ENCODE measurements around the gene ANXA6.

Gene ANXA6

GRCh38 chr5:151137067-151137825 lies 20.3 kb downstream of the ANXA6 start:
- TF ChIP-seq GATA2 (IDR thresholded peaks at IDR 0.05; ENCODE audit: low read depth, low read length) (no peak), GATA3 (IDR thresholded peaks at IDR 0.05; ENCODE audit: low read depth, low read length) (no peak)

GRCh38 chr5:151134228-151134627 lies 23.4 kb downstream of the ANXA6 start:
- TF ChIP-seq GATA3 (IDR thresholded peaks at IDR 0.05; ENCODE audit: low read depth, low read length) = no peak
- no peak for TF ChIP-seq GATA2 (IDR thresholded peaks at IDR 0.05; ENCODE audit: low read depth, low read length)

- no peak for TF ChIP-seq GATA3 (IDR thresholded peaks at IDR 0.05; ENCODE audit: low read depth, low read length)
- no peak for TF ChIP-seq GATA2 (IDR thresholded peaks at IDR 0.05; ENCODE audit: low read depth, low read length)
Observed at GRCh38 chr5:151132963-151133362, 24.6 kb downstream of the ANXA6 start.

- no peak for TF ChIP-seq GATA2 (IDR thresholded peaks at IDR 0.05; ENCODE audit: low read depth, low read length)
- no peak for TF ChIP-seq GATA3 (IDR thresholded peaks at IDR 0.05; ENCODE audit: low read depth, low read length)
Observed at GRCh38 chr5:151130922-151131891, 26.4 kb downstream of the ANXA6 start.

GRCh38 chr5:151130235-151130921 lies 27.2 kb downstream of the ANXA6 start:
- no peak for TF ChIP-seq GATA2 (IDR thresholded peaks at IDR 0.05; ENCODE audit: low read depth, low read length)
- TF ChIP-seq GATA3 (IDR thresholded peaks at IDR 0.05; ENCODE audit: low read depth, low read length) = no peak

GRCh38 chr5:151128817-151129216 lies 28.8 kb downstream of the ANXA6 start:
- TF ChIP-seq GATA3 (IDR thresholded peaks at IDR 0.05; ENCODE audit: low read depth, low read length) (no peak), GATA2 (IDR thresholded peaks at IDR 0.05; ENCODE audit: low read depth, low read length) (no peak)

- no peak for TF ChIP-seq GATA2 (IDR thresholded peaks at IDR 0.05; ENCODE audit: low read depth, low read length)
- TF ChIP-seq GATA3 (IDR thresholded peaks at IDR 0.05; ENCODE audit: low read depth, low read length) = no peak
Observed at GRCh38 chr5:151127926-151128325, 29.7 kb downstream of the ANXA6 start.

- TF ChIP-seq GATA3 (IDR thresholded peaks at IDR 0.05; ENCODE audit: low read depth, low read length) = no peak
Observed at GRCh38 chr5:151126199-151126645, 31.4 kb downstream of the ANXA6 start.

GRCh38 chr5:151125421-151125820 lies 32.2 kb downstream of the ANXA6 start:
- TF ChIP-seq GATA2 (IDR thresholded peaks at IDR 0.05; ENCODE audit: low read depth, low read length) (no peak), GATA3 (IDR thresholded peaks at IDR 0.05; ENCODE audit: low read depth, low read length) (no peak)

GRCh38 chr5:151123897-151124751 lies 33.5 kb downstream of the ANXA6 start:
- TF ChIP-seq GATA3 (IDR thresholded peaks at IDR 0.05; ENCODE audit: low read depth, low read length) (no peak), GATA2 (IDR thresholded peaks at IDR 0.05; ENCODE audit: low read depth, low read length) (no peak)

- TF ChIP-seq GATA2 (IDR thresholded peaks at IDR 0.05; ENCODE audit: low read depth, low read length) = no peak
- no peak for TF ChIP-seq GATA3 (IDR thresholded peaks at IDR 0.05; ENCODE audit: low read depth, low read length)
Observed at GRCh38 chr5:151122828-151123227, 34.8 kb downstream of the ANXA6 start.

GRCh38 chr5:151121665-151122064 lies 35.9 kb downstream of the ANXA6 start:
- no peak for TF ChIP-seq GATA2 (IDR thresholded peaks at IDR 0.05; ENCODE audit: low read depth, low read length)

GRCh38 chr5:151121095-151121494 lies 36.5 kb downstream of the ANXA6 start:
- TF ChIP-seq GATA2 (IDR thresholded peaks at IDR 0.05; ENCODE audit: low read depth, low read length) (no peak), GATA3 (IDR thresholded peaks at IDR 0.05; ENCODE audit: low read depth, low read length) (no peak)
